CMK (cell line): ENCODE data around the gene ITPR3.

ENCODE experiments used
- DNase-seq: peaks from one replicate; pipeline ENCODE4 v3.0.0-alpha.2; 2010; ENCODE audit warnings: low read depth

The ITPR3 gene

GRCh38 chr6:33670086-33670660, 49.1 kb downstream of the ITPR3 start:
- no peak for DNase-seq

DNA sequence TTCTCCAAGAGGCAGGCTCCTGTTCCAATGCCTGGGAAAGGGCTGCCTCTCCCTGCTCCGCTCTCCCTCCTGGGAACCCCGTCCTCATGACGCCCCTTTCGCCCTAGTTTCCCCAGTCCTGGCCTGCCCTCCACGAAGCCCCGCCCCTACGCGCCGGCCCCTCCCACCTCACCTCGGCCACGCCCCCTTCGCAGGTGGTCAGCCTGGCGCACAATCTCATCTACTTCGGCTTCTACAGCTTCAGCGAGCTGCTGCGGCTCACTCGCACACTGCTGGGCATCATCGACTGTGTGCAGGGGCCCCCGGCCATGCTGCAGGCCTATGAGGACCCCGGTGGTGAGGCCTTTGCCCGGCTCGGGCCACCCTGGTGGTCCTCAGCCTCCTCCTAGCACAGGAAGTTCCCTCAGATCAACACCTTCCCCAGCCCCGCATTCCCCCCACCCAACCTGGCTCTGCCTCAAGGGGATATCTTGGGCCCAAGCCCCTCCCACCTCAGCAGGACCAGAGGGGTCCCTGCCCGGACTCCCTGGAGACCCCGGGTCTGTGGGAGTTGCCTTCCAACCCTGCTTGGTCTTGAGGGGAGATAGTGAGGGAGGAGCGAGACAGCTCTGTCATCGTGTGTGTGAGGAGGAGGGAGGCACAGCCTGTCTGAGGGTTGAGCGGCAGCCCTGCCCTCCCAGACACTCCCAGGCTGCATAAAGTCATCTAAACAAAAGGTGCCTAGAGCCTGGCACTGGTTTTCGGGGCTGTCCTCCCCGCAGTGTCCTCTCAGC, 50.0 kb downstream of the ITPR3 start:
- no peak for DNase-seq

- no peak for DNase-seq
Observed at GRCh38 chr6:33671744-33672072, 50.6 kb downstream of the ITPR3 start.

DNA sequence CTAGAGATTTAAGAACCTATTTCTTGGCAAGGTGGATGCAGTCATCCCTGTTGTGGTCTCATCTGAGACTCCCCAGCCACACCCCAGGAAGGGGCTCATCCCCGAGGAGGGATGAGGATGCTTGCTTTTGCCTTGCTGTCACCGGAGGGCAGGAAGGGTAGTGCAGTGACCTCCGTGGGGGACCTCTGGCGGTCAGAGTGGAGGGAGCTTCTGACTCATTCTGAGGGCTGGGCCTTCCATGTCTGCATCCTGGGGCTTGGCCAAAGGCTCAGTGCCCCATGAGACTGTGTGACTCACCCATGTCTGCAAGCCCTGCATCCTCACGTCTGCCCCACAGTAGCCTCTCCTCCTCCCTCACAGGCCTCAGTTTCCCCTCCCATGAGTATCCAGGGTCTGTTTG, 51.7 kb downstream of the ITPR3 start:
- DNase-seq, result no peak

- DNase-seq, result no peak
Observed at GRCh38 chr6:33673851-33674250, 52.7 kb downstream of the ITPR3 start.

DNA sequence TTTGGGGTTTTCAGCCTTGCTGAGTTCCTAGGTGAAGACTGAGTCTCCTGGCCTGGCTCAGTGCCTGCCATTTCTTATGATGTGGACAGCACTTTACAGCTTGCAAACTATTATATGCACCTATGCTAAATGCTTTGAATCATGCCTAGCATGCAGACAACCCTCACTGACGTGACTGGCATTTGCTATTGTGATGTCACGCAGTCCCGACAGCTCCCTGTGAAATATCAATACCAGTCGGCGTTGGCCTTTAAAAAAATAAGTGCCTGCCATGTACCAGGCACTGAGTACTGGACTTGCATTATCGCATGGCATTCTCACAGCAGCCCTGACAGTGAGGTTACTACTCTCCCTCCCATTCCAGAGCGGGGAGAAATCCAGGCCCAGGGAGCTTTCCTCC, 54.8 kb downstream of the ITPR3 start:
- DNase-seq, result no peak

- no peak for DNase-seq
Observed at GRCh38 chr6:33676416-33677142, 55.5 kb downstream of the ITPR3 start.

- no peak for DNase-seq
Observed at GRCh38 chr6:33677143-33677660, 56.1 kb downstream of the ITPR3 start.

DNA sequence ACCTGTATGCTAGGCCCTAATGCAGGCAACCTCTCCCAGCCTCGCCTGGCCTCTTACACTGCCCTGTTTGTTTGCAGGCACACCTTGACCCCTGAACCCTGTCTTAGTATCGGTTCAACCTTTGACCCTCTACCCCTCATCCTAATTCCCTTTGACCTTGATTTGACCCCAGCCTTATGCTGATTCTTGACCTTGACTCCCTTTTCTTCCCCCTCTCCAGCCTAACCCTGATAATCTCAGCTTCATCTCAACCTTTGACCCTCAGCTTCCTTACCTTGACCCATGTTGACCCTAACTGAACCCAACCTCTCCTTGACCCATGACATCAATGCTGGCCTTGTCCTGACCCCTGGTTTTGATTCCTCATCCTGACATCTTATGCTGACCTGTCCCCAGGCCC, 56.6 kb downstream of the ITPR3 start:
- no peak for DNase-seq

DNA sequence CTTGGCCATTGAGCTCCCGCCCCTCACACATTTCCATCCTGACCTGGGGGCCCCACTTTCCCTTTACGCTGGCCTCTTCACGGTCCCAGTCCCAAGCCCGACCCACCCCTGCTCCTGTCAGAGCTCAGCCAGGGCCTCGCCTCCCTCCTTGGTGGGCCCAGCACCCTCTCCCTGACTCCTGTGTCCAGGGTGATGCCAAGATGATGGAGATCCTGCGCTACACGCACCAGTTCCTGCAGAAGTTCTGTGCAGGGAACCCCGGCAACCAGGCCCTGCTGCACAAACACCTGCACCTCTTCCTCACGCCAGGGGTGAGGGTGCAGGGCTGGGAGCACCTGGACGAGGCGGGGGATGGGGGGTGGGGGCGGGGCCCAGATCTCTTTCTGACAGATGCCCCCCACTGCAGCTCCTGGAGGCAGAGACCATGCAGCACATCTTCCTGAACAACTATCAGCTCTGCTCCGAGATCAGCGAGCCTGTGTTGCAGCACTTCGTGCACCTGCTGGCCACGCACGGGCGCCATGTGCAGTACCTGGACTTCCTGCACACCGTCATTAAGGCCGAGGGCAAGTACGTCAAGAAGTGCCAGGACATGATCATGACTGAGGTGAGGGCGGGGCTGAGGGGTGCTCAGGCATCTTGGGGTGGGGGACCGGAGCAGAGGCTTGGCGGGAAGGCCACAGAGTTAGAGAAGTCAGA, 57.3 kb downstream of the ITPR3 start:
- no peak for DNase-seq

- no peak for DNase-seq
Observed at GRCh38 chr6:33678932-33679490, 57.9 kb downstream of the ITPR3 start.

DNA sequence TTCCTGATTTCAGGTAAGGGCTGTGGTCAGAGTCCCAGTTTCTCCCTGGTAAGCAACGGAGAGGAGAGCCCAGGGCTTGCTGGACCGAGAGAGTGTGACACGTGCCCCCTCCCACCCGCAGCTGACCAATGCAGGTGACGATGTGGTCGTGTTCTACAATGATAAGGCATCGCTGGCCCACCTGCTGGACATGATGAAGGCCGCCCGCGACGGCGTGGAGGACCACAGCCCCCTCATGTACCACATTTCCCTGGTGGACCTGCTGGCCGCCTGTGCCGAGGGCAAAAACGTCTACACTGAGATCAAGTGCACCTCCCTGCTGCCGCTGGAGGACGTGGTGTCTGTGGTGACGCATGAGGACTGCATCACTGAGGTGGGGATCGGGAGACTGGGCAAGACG, 58.6 kb downstream of the ITPR3 start:
- DNase-seq, result no peak

- no peak for DNase-seq
Observed at GRCh38 chr6:33682341-33682740, 61.2 kb downstream of the ITPR3 start.

- no peak for DNase-seq
Observed at GRCh38 chr6:33683051-33683571, 62.0 kb downstream of the ITPR3 start.

GRCh38 chr6:33683576-33684427, 62.7 kb downstream of the ITPR3 start:
- no peak for DNase-seq

DNA sequence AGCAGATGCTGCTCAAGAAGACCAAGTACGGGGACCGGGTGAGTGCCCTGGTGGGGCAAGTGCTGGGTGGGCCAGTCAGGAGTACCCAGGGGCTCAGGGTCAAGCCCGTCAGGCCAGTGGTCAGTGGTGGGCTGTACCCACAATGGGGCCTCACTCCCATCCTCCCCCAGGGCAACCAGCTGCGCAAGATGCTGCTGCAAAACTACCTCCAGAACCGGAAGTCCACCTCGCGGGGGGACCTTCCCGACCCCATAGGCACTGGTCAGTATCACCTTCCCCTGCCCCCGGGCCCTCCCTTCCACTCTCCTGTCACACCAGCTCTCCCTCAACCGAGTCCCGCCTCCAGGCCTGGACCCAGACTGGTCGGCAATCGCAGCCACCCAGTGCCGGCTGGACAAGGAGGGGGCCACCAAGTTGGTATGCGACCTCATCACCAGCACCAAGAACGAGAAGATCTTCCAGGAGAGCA, 63.3 kb downstream of the ITPR3 start:
- DNase-seq, result no peak

DNA sequence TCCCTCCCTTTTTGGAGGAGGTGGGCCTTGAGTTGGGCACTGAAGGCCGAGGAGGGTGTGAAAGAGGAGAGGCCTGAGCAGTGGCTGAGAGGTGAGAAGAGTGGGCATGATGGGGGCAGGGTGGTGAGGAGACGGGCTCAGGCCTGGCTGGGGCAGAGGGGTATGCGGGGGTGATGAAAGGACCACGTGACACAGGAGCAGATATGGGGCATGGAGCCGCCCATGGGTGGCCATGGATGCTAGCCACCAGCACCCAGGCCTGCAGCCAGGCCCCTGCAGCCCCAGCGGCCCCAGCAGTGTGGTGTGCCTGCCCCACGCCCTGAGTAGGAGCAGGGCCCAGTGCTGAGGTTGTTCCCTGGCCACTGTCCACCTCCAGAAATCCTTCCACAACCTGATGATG, 63.9 kb downstream of the ITPR3 start:
- DNase-seq, result no peak

- DNase-seq, result no peak
Observed at GRCh38 chr6:33685411-33686224, 64.5 kb downstream of the ITPR3 start.

GRCh38 chr6:33686225-33686924, 65.3 kb downstream of the ITPR3 start:
- no peak for DNase-seq
